MG63 (cell line): ENCODE results near the gene RGS2. TPM values are rescaled to one million over a fixed set of nuclear protein-coding genes. Genes with fewer than 3 reads are reported as not detected.
A peak's percentile ranks its signal among the peaks of the same experiment; 100 is the strongest.

ENCODE experiments used
- DNase-seq: peaks from one replicate; pipeline ENCODE4 v3.0.0-alpha.2; 2020
- H3K27me3 ChIP-seq: fragments of 250-450 bp; sonication (Bioruptor Pico); 2 replicates; pipeline ENCODE4 v1.5.1; 2020; ENCODE audit warnings: mild to moderate bottlenecking, moderate library complexity
- H3K36me3 ChIP-seq: fragments of 250-450 bp; sonication (Bioruptor Pico); 2 replicates; pipeline ENCODE4 v1.5.1; 2020; ENCODE audit warnings: mild to moderate bottlenecking, moderate library complexity
- H3K4me3 ChIP-seq: fragments of 250-450 bp; sonication (Bioruptor Pico); 2 replicates; pipeline ENCODE4 v1.5.1; 2020; ENCODE audit warnings: mild to moderate bottlenecking, moderate library complexity
- H3K9me3 ChIP-seq: fragments of 250-450 bp; sonication (Bioruptor Pico); 2 replicates; pipeline ENCODE4 v1.5.1; 2020; ENCODE audit warnings: mild to moderate bottlenecking, moderate library complexity
- total RNA-seq: library from RNA; depleted of rRNA; stranded (reverse); fragments of >200 nt; shearing (Covaris generic); gene quantifications from 2 replicates; pipeline ENCODE4 v1.2.3, GENCODE V29; 2014; ENCODE audit warnings: low replicate concordance; rRNA removed

The RGS2 gene, protein sequence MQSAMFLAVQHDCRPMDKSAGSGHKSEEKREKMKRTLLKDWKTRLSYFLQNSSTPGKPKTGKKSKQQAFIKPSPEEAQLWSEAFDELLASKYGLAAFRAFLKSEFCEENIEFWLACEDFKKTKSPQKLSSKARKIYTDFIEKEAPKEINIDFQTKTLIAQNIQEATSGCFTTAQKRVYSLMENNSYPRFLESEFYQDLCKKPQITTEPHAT
- total RNA-seq, result 0.20 TPM in 1 of 2 replicates, not detected in the other

- H3K27me3 ChIP-seq, result no peaks in the 10 kb centered on the region
- no peaks in the 10 kb centered on the region for H3K36me3 ChIP-seq
- peak; percentile 92 for DNase-seq
- no peaks in the 10 kb centered on the region for H3K9me3 ChIP-seq
- peak within 1 kb of the TSS; percentile 76 for H3K4me3 ChIP-seq
Measured at GRCh38 chr1:192808518-192809306, at the start of gene RGS2. RGS2 (plus strand) TSS chr1:192809039; CDS start chr1:192809072, 33 bp downstream.

DNA sequence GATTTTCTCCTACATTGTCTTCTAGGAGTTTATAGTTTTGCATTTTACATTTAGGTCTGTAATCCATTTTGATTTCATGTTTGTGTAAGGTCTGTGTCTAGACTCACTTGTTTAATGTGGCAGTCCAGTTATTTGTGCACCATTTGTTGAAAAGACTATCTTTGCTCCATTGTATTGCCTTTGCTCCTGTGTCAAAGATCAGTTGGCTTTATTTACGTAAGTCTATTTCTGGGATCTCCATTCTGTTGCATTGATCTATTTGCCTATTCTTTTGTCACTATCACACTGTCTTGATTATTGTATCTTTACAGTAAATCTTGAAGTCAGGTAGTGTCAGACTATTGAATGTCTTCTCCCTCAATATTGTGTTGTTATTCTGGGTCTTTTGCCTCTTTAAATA is 49.7 kb upstream of the RGS2 start:
- no peaks in the 10 kb centered on the region for H3K27me3 ChIP-seq
- H3K9me3 ChIP-seq, result no peaks in the 10 kb centered on the region
- H3K36me3 ChIP-seq, result no peaks in the 10 kb centered on the region
- DNase-seq, result no peak
- H3K4me3 ChIP-seq, result no peak overlapping the region

DNA sequence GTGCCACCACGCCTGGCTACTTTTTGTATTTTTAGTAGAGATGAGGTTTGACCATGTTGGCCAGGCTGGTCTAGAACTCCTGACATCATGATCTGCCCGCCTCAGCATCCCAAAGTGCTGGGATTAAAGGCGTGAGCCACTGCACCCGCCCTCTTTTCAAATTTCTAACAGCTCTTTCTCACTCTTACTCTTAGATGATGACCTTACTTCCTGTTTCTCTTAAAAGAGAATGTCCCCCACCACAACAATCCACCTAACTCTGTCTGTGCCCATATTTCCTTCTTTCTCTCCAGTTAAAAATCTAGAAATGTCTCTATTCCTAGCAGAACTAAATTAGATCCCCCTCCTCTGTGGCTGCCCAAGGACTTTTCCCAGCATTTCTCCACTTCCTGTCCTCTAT is 46.6 kb upstream of the RGS2 start:
- H3K4me3 ChIP-seq, result no peak overlapping the region
- no peaks in the 10 kb centered on the region for H3K9me3 ChIP-seq
- no peak for DNase-seq
- no peaks in the 10 kb centered on the region for H3K27me3 ChIP-seq
- H3K36me3 ChIP-seq, result no peaks in the 10 kb centered on the region

DNA sequence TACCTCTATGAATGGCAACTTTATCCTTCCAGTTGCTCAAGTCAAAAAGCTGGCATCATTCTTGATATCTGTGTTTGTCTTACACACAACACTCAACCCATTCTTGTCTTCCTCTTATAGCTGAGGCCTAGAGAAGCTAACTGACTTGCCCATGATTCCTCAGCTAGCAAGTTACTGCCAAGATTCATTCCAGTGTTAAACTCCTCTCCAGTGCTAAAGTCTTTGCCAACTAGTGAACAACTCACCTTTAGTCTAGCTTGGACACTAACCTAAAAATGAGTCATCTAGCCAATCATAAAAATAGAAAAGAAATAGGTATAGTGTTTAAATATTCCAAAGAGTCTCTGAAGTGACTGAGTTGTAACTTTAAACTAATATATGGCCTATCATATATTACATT is 45.6 kb upstream of the RGS2 start:
- no peak overlapping the region for H3K4me3 ChIP-seq
- no peaks in the 10 kb centered on the region for H3K36me3 ChIP-seq
- H3K9me3 ChIP-seq, result no peaks in the 10 kb centered on the region
- H3K27me3 ChIP-seq, result no peaks in the 10 kb centered on the region
- DNase-seq, result no peak

DNA sequence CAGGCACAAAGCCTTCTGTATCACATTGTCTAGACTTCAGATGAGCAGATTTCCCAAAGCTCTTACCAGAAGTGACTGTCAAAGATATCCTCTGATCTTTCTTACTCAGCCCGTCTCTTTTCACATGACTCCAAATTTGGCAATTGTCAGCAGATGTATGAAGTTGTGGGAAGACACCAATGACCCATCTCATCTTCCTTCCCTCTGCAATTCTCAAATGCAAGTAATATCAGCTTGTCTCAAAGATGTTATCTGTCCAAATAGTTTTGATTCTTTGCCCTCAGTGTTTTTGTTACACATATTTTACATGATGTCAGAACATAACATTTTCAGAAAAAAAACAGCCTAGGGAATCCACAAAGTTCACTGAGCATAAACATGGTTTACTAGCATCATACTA is 45.1 kb upstream of the RGS2 start:
- Histone ChIP-seq H3K27me3 (no peaks in the 10 kb centered on the region), H3K36me3 (no peaks in the 10 kb centered on the region), H3K9me3 (no peaks in the 10 kb centered on the region), H3K4me3 (no peak overlapping the region)
- no peak for DNase-seq

DNA sequence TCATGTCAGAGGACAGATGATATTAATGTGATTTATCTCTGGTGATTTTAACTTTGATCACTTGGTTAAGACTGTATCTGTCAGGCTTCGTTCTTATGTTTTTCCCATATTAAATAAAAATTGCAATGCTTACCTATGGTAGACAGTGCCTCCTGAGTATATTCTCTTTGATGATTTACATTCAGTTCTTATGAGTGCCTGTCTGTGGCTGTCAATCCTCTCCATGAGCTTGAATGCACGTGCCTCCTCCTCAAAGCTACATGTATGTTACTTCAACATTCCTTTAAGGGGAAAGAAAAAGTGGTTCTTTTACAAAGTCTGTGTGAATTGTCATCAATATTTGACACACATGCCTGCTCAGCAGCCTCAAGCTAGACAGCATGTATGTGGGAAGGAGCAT is 44.2 kb upstream of the RGS2 start:
- no peaks in the 10 kb centered on the region for H3K36me3 ChIP-seq
- no peak overlapping the region for H3K4me3 ChIP-seq
- no peaks in the 10 kb centered on the region for H3K9me3 ChIP-seq
- H3K27me3 ChIP-seq, result no peaks in the 10 kb centered on the region
- no peak for DNase-seq

GRCh38 chr1:192766009-192766625 is 42.7 kb upstream of the RGS2 start:
- H3K36me3 ChIP-seq, result no peaks in the 10 kb centered on the region
- no peak overlapping the region for H3K4me3 ChIP-seq
- DNase-seq, result peak; percentile 69
- H3K9me3 ChIP-seq, result no peaks in the 10 kb centered on the region
- no peaks in the 10 kb centered on the region for H3K27me3 ChIP-seq

GRCh38 chr1:192766876-192767275 is 42.0 kb upstream of the RGS2 start:
- H3K27me3 ChIP-seq, result no peaks in the 10 kb centered on the region
- no peaks in the 10 kb centered on the region for H3K9me3 ChIP-seq
- H3K36me3 ChIP-seq, result no peaks in the 10 kb centered on the region
- H3K4me3 ChIP-seq, result no peak overlapping the region
- no peak for DNase-seq

DNA sequence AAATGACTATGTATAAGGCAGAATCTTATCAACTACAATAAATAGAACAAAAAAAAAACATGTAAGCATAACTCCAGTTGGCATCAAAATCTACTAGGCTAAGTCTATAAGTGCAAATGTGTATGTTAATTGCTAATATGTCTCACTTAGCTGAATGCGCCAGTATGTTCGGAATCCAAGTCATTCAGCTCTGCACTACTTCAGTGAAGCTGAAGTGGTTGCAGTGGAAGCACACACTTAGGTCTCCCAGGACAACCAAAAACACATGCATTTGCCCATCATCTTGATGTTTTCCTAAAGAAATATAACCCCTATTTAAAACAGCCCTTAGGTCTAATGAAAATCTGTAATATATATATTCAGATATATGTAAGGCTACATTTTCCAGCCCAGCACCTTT is 41.0 kb upstream of the RGS2 start:
- H3K27me3 ChIP-seq, result no peaks in the 10 kb centered on the region
- no peak for DNase-seq
- H3K4me3 ChIP-seq, result no peak overlapping the region
- H3K9me3 ChIP-seq, result no peaks in the 10 kb centered on the region
- no peaks in the 10 kb centered on the region for H3K36me3 ChIP-seq

DNA sequence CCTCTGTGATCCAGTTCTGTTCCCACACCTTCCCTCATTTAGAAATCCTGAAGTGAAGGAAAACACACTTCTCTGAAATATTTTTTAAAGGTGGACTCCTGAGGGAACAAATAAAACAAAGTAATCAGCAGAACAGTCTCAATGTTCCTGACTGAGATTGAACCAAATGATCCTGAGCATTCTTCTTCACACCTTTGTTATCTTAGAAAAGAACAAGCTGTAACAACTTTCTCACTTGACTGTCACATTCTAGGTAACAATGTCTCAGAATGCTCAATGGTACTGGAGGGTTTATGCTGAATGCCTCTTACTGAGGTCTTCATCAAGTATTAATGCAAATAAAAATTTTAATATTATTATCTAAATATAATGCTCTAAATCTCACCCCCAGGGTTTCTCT is 40.4 kb upstream of the RGS2 start:
- no peak for DNase-seq
- Histone ChIP-seq H3K36me3 (no peaks in the 10 kb centered on the region), H3K9me3 (no peaks in the 10 kb centered on the region), H3K4me3 (no peak overlapping the region), H3K27me3 (no peaks in the 10 kb centered on the region)

- no peaks in the 10 kb centered on the region for H3K36me3 ChIP-seq
- H3K27me3 ChIP-seq, result no peaks in the 10 kb centered on the region
- no peak for DNase-seq
- H3K4me3 ChIP-seq, result no peak overlapping the region
- H3K9me3 ChIP-seq, result no peaks in the 10 kb centered on the region
Measured at GRCh38 chr1:192771341-192771740, 37.5 kb upstream of the RGS2 start.

GRCh38 chr1:192775631-192776030 is 33.2 kb upstream of the RGS2 start:
- Histone ChIP-seq H3K4me3 (no peak overlapping the region), H3K36me3 (no peaks in the 10 kb centered on the region), H3K9me3 (0 out of 2 replicates have a peak, but pooled peaks cover 2% of the 10 kb centered on the region), H3K27me3 (no peaks in the 10 kb centered on the region)
- DNase-seq, result no peak

GRCh38 chr1:192776206-192776605 is 32.6 kb upstream of the RGS2 start:
- H3K4me3 ChIP-seq, result no peak overlapping the region

GRCh38 chr1:192776998-192777397 is 31.8 kb upstream of the RGS2 start:
- DNase-seq, result no peak
- Histone ChIP-seq H3K9me3 (0 out of 2 replicates have a peak, but pooled peaks cover 2% of the 10 kb centered on the region), H3K27me3 (no peaks in the 10 kb centered on the region)

More at GRCh38 chr1:192776206-192776605, 32.6 kb upstream of the RGS2 start:
- DNase-seq, result no peak
- Histone ChIP-seq H3K27me3 (no peaks in the 10 kb centered on the region), H3K36me3 (no peaks in the 10 kb centered on the region), H3K9me3 (0 out of 2 replicates have a peak, but pooled peaks cover 2% of the 10 kb centered on the region)

GRCh38 chr1:192783791-192784190 is 25.0 kb upstream of the RGS2 start:
- no peaks in the 10 kb centered on the region for H3K27me3 ChIP-seq
- H3K9me3 ChIP-seq, result 0 out of 2 replicates have a peak, but pooled peaks cover 2% of the 10 kb centered on the region
- no peak overlapping the region for H3K4me3 ChIP-seq
- H3K36me3 ChIP-seq, result no peaks in the 10 kb centered on the region
- DNase-seq, result no peak

More at GRCh38 chr1:192776998-192777397, 31.8 kb upstream of the RGS2 start:
- Histone ChIP-seq H3K4me3 (no peak overlapping the region), H3K36me3 (no peaks in the 10 kb centered on the region)

- Histone ChIP-seq H3K9me3 (0 out of 2 replicates have a peak, but pooled peaks cover 2% of the 10 kb centered on the region), H3K4me3 (no peak overlapping the region), H3K27me3 (no peaks in the 10 kb centered on the region), H3K36me3 (no peaks in the 10 kb centered on the region)
- DNase-seq, result no peak
Measured at GRCh38 chr1:192784397-192784796, 24.4 kb upstream of the RGS2 start.

- no peaks in the 10 kb centered on the region for H3K27me3 ChIP-seq
Measured at GRCh38 chr1:192786576-192786975, 22.3 kb upstream of the RGS2 start.

More at GRCh38 chr1:192786576-192786975, 22.3 kb upstream of the RGS2 start:
- H3K9me3 ChIP-seq, result no peaks in the 10 kb centered on the region
- H3K4me3 ChIP-seq, result no peak overlapping the region
- no peak for DNase-seq
- no peaks in the 10 kb centered on the region for H3K36me3 ChIP-seq
